IMR-90 (cell line): ENCODE results near the gene TPGS2. TPM values are rescaled to one million over a fixed set of nuclear protein-coding genes. Genes with fewer than 3 reads are reported as not detected.

ENCODE experiments used
- ATAC-seq: fragments of 200-7000 bp; cut with Tn5 transposase; 2 replicates; pipeline ENCODE4 v1.9.1; 2020; ENCODE audit warnings: low read depth, mild to moderate bottlenecking, moderate library complexity
- BruUV-seq: library from RNA; stranded (reverse); fragments of 400-500 nt; replicated peaks from 2 replicates; lab custom pipeline; 2021; lab: Mats Ljungman, UMichigan
- CTCF ChIA-PET: fragments of 300-600 bp; formaldehyde crosslinking; extraction: SDS; loops from one replicate; lab custom pipeline; 2021; ENCODE audit warnings: antibody characterized with exemption; lab: Yijun Ruan, JAX
- POLR2A ChIA-PET: fragments of 300-600 bp; sonication (Branson Sonifier 250); formaldehyde crosslinking; loops from one replicate; lab custom pipeline; 2022; ENCODE audit warnings: antibody characterized with exemption; ENCODE audit not compliant: unreplicated experiment; lab: Charles Lee
- DNase-seq: peaks from one replicate; pipeline ENCODE4 v3.0.0; 2013
- H2AFZ ChIP-seq: replicated peaks from 2 replicates; pipeline ENCODE3; 2013; ENCODE audit warnings: low read length, mild to moderate bottlenecking; ENCODE audit not compliant: poor library complexity
- H2AK5ac ChIP-seq: 2 replicates; pipeline ENCODE4 v1.6.1; 2013; ENCODE audit warnings: low read depth, low read length, inconsistent platforms
- H2AK9ac ChIP-seq: replicated peaks from 2 replicates; pipeline ENCODE3; 2013; ENCODE audit warnings: mild to moderate bottlenecking, low read depth, low read length, moderate library complexity; ENCODE audit not compliant: poor library complexity
- H2BK120ac ChIP-seq: 2 replicates; pipeline ENCODE4 v1.6.1; 2013; ENCODE audit warnings: low read depth, low read length, inconsistent platforms
- H2BK15ac ChIP-seq: 3 replicates; pipeline ENCODE4 v1.6.1; 2013; ENCODE audit warnings: low read depth, low read length, inconsistent platforms
- H2BK20ac ChIP-seq: 2 replicates; pipeline ENCODE4 v1.6.1; 2013; ENCODE audit warnings: low read depth, mild to moderate bottlenecking, inconsistent platforms, low read length, moderate library complexity
- H2BK5ac ChIP-seq: 2 replicates; pipeline ENCODE4 v1.6.1; 2013; ENCODE audit warnings: mild to moderate bottlenecking, low read depth, low read length, inconsistent platforms; ENCODE audit not compliant: poor library complexity, severe bottlenecking
- H3K14ac ChIP-seq: replicated peaks from 2 replicates; pipeline ENCODE4 v1.6.1; 2013; ENCODE audit warnings: low read depth, low read length, inconsistent platforms
- H3K18ac ChIP-seq: 2 replicates; pipeline ENCODE4 v1.6.1; 2013; ENCODE audit warnings: low read depth, low read length, control low read depth
- H3K23ac ChIP-seq: 2 replicates; pipeline ENCODE4 v1.6.1; 2013; ENCODE audit warnings: low read depth, low read length, inconsistent platforms
- H3K27ac ChIP-seq: 2 replicates; pipeline ENCODE4 v1.5.1; 2013; ENCODE audit warnings: mild to moderate bottlenecking, control low read depth, low read length; ENCODE audit not compliant: insufficient read depth
- H3K27me3 ChIP-seq: 2 replicates; pipeline ENCODE4 v1.6.1; 2013; ENCODE audit warnings: low read length; ENCODE audit not compliant: control insufficient read depth, insufficient read depth
- H3K36me3 ChIP-seq: 2 replicates; pipeline ENCODE4 v1.6.1; 2013; ENCODE audit warnings: low read length, mixed read lengths; ENCODE audit not compliant: control insufficient read depth, insufficient read depth
- H3K4ac ChIP-seq: 2 replicates; pipeline ENCODE4 v1.6.1; 2013; ENCODE audit warnings: low read depth, low read length, inconsistent platforms
- H3K4me1 ChIP-seq: 2 replicates; pipeline ENCODE4 v1.6.1; 2013; ENCODE audit warnings: low read length, mixed read lengths; ENCODE audit not compliant: control insufficient read depth, insufficient read depth
- H3K4me2 ChIP-seq: 2 replicates; pipeline ENCODE4 v1.6.1; 2013; ENCODE audit warnings: low read depth, mild to moderate bottlenecking, control low read depth, low read length, moderate library complexity
- H3K4me3 ChIP-seq: 2 replicates; pipeline ENCODE4 v1.5.1; 2013; ENCODE audit warnings: low read depth, mild to moderate bottlenecking, control low read depth, low read length, moderate library complexity; ENCODE audit not compliant: insufficient read depth
- H3K56ac ChIP-seq: 2 replicates; pipeline ENCODE4 v1.6.1; 2013; ENCODE audit warnings: low read length, inconsistent platforms; ENCODE audit not compliant: insufficient read depth; ENCODE audit errors: extremely low read depth
- H3K79me1 ChIP-seq, 2 experiments: 2 replicates each; pipeline ENCODE4 v1.6.1; 2013; ENCODE audit warnings: low read length in 2 of 2, inconsistent platforms in 1 of 2, low read depth in 1 of 2
- H3K9ac ChIP-seq: 2 replicates; pipeline ENCODE4 v1.6.1; 2013; ENCODE audit warnings: low read depth, low read length, control low read depth
- H3K9me1 ChIP-seq: 2 replicates; pipeline ENCODE4 v1.6.1; 2013; ENCODE audit warnings: low read length, inconsistent platforms; ENCODE audit not compliant: insufficient read depth
- H3K9me3 ChIP-seq: 2 replicates; pipeline ENCODE4 v1.6.1; 2013; ENCODE audit warnings: low read length; ENCODE audit not compliant: control insufficient read depth, insufficient read depth
- H4K20me1 ChIP-seq: 2 replicates; pipeline ENCODE4 v1.6.1; 2013; ENCODE audit warnings: low read length, inconsistent platforms; ENCODE audit not compliant: insufficient read depth
- H4K5ac ChIP-seq: 2 replicates; pipeline ENCODE4 v1.6.1; 2013; ENCODE audit warnings: mild to moderate bottlenecking, low read depth, low read length, control low read depth
- H4K8ac ChIP-seq, 2 experiments: 2 replicates each; pipeline ENCODE4 v1.6.1; 2013; ENCODE audit warnings: low read depth in 2 of 2, low read length in 2 of 2, control low read depth in 1 of 2, inconsistent platforms in 1 of 2
- H4K91ac ChIP-seq: 2 replicates; pipeline ENCODE4 v1.6.1; 2013; ENCODE audit warnings: low read depth, low read length, inconsistent platforms; ENCODE audit not compliant: insufficient read depth
- BHLHE40 ChIP-seq: fragments of 150-350 bp; IDR thresholded peaks from 2 replicates; pipeline ENCODE4 v1.6.1; 2016; ENCODE audit warnings: mild to moderate bottlenecking, low read depth, low read length
- CTCF ChIP-seq: conservative IDR thresholded peaks from 2 replicates; pipeline ENCODE4 v1.5.1; 2012; ENCODE audit warnings: mild to moderate bottlenecking, low read depth, low read length, improper control_type of control experiment
- FOS ChIP-seq: fragments of 150-350 bp; IDR thresholded peaks from 2 replicates; pipeline ENCODE4 v1.6.1; 2016; ENCODE audit warnings: low read depth, low read length
- WGBS, 2 experiments: methylation state at CpG; one replicate each; pipeline versions ENCODE4 v1.1.5 to v1.1.7; 2013; ENCODE audit warnings: missing lambda C conversion rate in 2 of 2; ENCODE audit not compliant: insufficient read length in 1 of 2; ENCODE audit errors: extremely low coverage in 2 of 2; 5-methylcytosine and 5-hydroxymethylcytosine counted together
- dilution Hi-C: fragments of 300-500 bp; cut with HindIII; formaldehyde crosslinking; loops from one replicate; pipeline ENCODE4 v1.14.3; 2018; ENCODE audit warnings: low sequenced_read_pairs; ENCODE audit not compliant: unreplicated experiment
- in situ Hi-C: fragments of 300-500 bp; cut with MboI; formaldehyde crosslinking; loops from 3 replicates; pipeline ENCODE4 v1.14.3; 2019; ENCODE audit warnings: low sequenced_read_pairs, inconsistent platforms, mixed read lengths
- intact Hi-C: fragments of 100-400 bp; cut with micrococcal nuclease; formaldehyde crosslinking; loops from 2 replicates; pipeline ENCODE4 v1.10.0; 2022
- polyA plus RNA-seq, 3 experiments: library from polyadenylated mRNA; depleted of rRNA; stranded (reverse); fragments of >200 nt; gene quantifications; 2 replicates each; pipeline ENCODE4 v1.2.3, GENCODE V29; 2012; ENCODE audit warnings: low replicate concordance in 1 of 3
- total RNA-seq: library from RNA; depleted of rRNA; stranded (reverse); fragments of >200 nt; gene quantifications from 2 replicates; pipeline ENCODE4 v1.2.3, GENCODE V29; 2012

The TPGS2 gene
- total and polyA plus RNA-seq, 2 of the 4 experiments (the other 2 are of a cell fraction): 201 to 294 TPM

DNA sequence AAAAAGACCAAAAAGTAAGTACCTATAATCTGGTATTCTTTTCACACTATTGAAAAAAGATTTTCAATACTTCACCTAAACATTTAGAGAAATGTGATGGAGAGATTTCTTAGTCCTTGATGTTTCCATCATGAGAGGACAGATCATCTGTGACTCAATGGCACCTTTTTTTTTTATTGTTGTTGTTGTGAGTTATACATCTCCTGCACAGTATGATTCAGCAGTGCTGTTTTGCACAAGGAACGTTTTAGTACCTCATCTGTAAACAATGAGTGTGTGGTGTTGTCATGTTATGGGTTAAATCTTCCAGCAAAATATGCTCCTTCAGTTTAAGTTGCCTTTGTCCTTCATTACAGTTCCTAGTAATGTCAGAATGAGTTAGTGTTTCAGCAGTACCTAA is 2.3 kb upstream of the TPGS2 start:
- Histone ChIP-seq H3K23ac (peak overlapping the region; percentile 35), H3K27ac (no peak overlapping the region), H2BK20ac (no peak overlapping the region), H4K5ac (no peak overlapping the region), H3K9me3 (no peaks in the 10 kb centered on the region), H3K14ac (no peak overlapping the region; the same call in 1 of the 2 replicates), H3K18ac (no peak overlapping the region), H3K9me1 (peaks cover 3% of the 10 kb centered on the region; the same call in 1 of the 2 replicates), H4K8ac (no peak overlapping the region), H2BK15ac (no peak overlapping the region), H3K4me1 (peaks cover 2% of the 10 kb centered on the region; the same call in 1 of the 2 replicates), H3K56ac (no peak overlapping the region), H2BK120ac (no peak overlapping the region), H2AK5ac (no peak overlapping the region), H3K36me3 (no peaks in the 10 kb centered on the region), H2AFZ (no peak overlapping the region), H3K27me3 (no peaks in the 10 kb centered on the region), H3K79me1 (peaks cover 20 to 38% of the 10 kb centered on the region in 2 experiments), H3K9ac (no peak overlapping the region), H2BK5ac (no peak overlapping the region), H2AK9ac (no peak overlapping the region), H3K4me3 (no peak overlapping the region), H3K4me2 (no peak overlapping the region), H3K4ac (no peak overlapping the region), H4K91ac (no peak overlapping the region), H4K20me1 (no peaks in the 10 kb centered on the region)
- BruUV-seq: no TSS peak
- ChIA-PET POLR2A (no interaction called here), CTCF (no interaction called here)
- no peak for TF ChIP-seq CTCF
- TF ChIP-seq FOS: peak; percentile 33; the same call in 1 of the 2 replicates
- TF ChIP-seq BHLHE40: peak; percentile 64; the same call in 1 of the 2 replicates
- peak; percentile 63 for DNase-seq
- intact Hi-C loops (no loop called here), in situ Hi-C loops (no loop called here), dilution Hi-C loops (no loop called here)
- ATAC-seq: no peak
- no CpG with 5 or more reads among the region's 1 CpG for WGBS, 2 experiments
